OCI-LY3 (cell line): ENCODE results near the gene KDM6A.

Experiments used
- EZH2phosphoT487 ChIP-seq: fragments of 200-600 bp; shearing (Covaris generic); IDR thresholded peaks from 2 replicates; pipeline ENCODE4 v1.6.1; 2018; ENCODE audit warnings: antibody characterized with exemption, mixed run types, low read depth
- TF ChIP-seq, protein P1 (sequence below): fragments of 200-600, 300-600 bp; sonication (generic); IDR thresholded peaks from 2 replicates; pipeline ENCODE4 v1.5.1; 2014; ENCODE audit warnings: antibody characterized with exemption, low read length, low read depth

DNA sequence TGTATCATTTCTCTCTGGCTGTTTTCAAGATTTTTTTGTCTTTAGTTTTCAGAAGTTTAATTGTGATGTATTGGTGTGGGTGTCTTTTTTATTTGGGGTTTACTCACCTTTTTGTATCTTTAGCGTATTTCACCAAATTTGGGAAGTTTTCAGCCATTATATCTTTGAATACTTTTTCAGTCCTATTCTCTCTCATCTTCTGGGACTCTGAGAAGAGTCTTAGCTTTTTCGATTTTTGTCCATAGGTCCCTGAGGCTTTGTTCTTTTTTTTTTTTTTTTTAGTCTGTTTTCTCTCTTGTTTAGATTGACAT lies 23.8 kb downstream of the KDM6A start:
- TF ChIP-seq, protein P1, sequence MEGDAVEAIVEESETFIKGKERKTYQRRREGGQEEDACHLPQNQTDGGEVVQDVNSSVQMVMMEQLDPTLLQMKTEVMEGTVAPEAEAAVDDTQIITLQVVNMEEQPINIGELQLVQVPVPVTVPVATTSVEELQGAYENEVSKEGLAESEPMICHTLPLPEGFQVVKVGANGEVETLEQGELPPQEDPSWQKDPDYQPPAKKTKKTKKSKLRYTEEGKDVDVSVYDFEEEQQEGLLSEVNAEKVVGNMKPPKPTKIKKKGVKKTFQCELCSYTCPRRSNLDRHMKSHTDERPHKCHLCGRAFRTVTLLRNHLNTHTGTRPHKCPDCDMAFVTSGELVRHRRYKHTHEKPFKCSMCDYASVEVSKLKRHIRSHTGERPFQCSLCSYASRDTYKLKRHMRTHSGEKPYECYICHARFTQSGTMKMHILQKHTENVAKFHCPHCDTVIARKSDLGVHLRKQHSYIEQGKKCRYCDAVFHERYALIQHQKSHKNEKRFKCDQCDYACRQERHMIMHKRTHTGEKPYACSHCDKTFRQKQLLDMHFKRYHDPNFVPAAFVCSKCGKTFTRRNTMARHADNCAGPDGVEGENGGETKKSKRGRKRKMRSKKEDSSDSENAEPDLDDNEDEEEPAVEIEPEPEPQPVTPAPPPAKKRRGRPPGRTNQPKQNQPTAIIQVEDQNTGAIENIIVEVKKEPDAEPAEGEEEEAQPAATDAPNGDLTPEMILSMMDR = no peak
- TF ChIP-seq EZH2phosphoT487 = no peak
